Left kidney (tissue), 2 donors: Measurements from ENCODE around the gene RMI2. TPM values are rescaled to one million over a fixed set of nuclear protein-coding genes. Genes with fewer than 3 reads are reported as not detected.

Experiments used
- DNase-seq: peaks from one replicate; pipeline ENCODE4 v3.0.0-alpha.2; 2013
- polyA plus RNA-seq: library from polyadenylated mRNA; unstranded; fragments of 120-200 nt; gene quantifications from one replicate; pipeline ENCODE4 v1.2.1, GENCODE V29; 2013; ENCODE audit not compliant: insufficient read length

RMI2 gene
- polyA plus RNA-seq, 1 donor = 35.2 TPM

DNA sequence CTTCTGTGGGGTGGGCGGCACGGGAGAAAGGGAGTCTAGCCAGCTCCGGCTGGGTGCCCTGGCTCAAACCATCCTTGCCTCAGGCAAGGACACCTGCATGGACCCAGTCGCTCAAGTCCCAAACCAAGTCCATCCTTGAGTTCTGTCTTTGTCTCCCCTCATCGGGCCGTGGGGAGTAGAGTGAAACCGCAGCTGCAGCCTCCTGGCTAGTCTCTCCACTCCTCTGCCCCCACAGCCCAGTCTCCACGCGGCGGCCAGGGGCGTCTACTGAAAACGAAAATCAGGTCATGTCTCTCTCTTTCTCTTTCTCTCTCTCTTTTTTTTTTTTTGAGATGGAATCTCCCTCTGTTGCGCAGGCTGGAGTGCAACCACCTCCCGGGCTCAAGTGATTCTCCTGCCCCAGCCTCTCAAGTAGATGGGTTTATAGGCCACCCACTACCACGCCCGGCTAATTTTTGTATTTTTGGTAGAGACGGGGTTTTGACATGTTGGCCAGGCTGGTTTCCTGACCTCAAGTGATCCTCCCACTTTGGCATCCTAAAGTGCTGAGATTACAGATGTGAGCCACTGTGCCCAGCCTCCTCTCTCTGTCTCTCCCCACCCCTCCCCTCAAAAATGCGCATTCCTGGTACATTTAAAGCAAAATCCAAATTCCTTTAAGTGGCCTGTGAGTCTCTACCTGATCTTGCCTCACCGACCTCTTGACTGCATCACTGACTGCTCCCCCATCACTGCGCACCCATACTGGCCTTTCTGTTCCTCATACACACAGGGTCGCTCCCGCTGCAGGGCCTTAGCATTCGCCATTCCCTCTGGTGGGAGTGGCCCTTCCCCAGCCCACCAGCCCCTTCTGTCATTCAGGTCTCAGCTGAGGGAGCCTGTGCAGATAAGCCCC lies 17.7 kb upstream of the RMI2 start:
- no peak for DNase-seq

DNA sequence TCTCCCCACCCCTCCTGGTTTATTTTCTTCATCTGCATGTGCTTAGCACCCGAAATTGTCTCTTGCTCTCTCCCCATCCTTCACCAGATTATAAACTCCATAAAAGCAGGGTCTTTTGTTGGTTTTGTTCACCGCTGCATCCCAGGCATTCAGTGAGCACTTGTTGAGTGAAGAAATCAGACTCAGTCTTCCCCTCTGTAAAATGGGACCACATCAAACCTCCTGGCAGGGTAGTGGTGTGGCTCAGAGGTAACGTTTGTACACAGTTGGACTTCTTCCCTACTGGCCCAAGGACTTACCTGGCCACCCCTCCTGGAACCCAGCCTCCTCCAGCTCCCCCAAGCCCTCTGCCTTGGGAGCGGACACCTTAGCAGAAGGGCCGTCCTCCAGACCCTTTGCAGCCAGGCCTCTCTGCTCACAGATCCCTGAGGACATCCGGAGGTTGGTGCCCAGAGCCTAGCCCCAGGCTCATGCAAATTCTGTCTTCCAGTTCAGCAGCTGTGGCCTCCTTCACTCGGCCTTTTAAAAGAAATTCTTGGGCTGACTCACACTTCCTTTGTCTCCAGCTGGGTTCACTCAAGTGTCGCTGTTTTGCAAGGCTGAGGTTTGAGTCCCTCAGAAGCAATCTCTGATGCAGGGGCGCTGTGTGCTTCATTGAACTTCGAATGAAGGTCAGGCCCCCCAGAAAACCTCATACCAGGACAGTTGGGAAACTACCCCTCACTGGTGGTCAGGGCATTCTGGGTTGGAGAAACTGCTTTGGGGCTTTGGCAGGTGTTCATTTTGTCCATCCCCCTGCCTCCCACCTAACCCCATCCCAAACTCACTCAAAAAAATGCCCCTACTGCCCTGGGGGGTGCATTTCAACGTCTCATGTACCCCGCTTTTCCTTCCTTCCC lies 16.8 kb upstream of the RMI2 start:
- peak; percentile 92 for DNase-seq

GRCh38 chr16:11329071-11329491 lies 16.2 kb upstream of the RMI2 start:
- no peak for DNase-seq

DNA sequence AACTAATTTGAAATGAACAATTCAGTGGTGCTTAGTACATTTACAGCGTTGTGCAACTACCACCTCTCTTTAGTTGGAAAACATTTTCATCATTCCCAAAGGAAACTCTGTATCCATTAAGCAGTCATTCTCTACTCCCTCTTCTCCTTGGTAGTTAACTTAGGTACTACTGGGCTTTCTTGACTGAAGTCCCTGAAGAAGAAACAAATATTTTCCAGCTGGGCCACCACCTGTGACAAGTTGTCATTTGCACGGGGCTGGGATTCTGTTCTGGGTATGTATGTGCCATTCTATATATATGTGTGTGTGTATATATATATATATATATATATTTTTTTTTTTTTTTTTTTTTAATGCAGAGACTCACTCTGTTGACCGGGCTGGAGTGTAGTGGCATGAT lies 15.4 kb upstream of the RMI2 start:
- DNase-seq = no peak

GRCh38 chr16:11330526-11331237 lies 14.6 kb upstream of the RMI2 start:
- DNase-seq = no peak

DNA sequence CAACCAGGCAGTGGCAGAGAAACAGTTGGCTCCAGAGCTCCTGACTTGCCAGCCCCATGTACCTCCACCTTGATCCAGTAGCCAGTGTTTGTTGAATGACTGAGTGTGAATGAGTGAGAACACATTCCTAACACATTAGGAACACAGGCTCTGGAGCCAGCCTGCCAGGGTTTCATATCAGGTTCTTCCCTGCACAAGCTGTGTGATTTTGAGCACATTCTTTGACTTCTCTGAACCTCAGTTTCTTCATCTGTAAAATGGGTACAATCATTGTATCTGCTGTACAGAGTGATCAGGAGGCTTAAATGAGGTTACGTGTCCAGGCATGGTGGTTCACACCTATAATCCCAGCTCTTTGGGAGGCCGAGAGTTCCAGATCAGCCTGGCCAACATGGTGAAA lies 13.3 kb upstream of the RMI2 start:
- DNase-seq = no peak

- DNase-seq = no peak
These were observed 12.2 kb upstream of the RMI2 start for GRCh38 chr16:11333010-11333409.

DNA sequence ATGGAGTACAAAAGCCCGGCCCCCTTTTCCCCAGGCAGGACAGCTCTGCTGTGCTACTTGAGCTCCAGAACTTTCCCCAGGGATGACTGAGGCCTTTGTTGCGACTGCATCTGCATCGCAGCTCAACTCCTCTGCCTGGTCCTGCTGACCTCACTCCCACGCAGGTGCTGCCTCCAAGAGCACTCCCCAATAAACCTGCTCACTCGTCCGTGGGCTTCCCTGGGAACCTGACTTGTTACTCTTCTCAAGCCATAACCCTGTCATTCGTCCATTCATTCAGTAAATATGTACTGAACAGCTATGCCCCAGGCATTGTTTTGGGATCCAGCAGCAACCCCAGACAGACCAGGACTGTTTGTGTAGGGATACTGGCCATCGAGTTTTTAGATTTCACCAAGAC lies 11.6 kb upstream of the RMI2 start:
- DNase-seq = peak; percentile 66

GRCh38 chr16:11334831-11335404 lies 10.3 kb upstream of the RMI2 start:
- no peak for DNase-seq

GRCh38 chr16:11339075-11339474 lies 6.2 kb upstream of the RMI2 start:
- no peak for DNase-seq

- DNase-seq = no peak
These were observed 4.5 kb upstream of the RMI2 start for GRCh38 chr16:11340710-11341109.

DNA sequence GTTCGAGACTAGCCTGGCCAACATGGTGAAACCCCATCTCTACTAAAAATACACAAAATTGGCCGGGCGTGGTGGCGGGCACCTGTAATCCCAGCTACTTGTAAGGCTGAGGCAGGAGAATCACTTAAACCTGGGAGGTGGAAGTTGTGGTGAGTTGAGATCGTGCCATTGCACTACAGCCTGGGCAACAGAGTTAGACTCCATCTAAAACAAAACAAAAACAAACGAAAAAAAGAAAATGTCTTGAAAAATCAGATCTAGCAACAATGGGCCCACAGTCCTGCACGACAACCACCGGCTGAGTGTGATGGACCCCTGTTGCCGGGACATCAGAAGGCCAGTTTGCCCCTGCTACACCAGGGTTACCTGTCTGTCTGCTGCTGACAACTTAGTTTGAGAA lies 3.9 kb upstream of the RMI2 start:
- DNase-seq = no peak

DNA sequence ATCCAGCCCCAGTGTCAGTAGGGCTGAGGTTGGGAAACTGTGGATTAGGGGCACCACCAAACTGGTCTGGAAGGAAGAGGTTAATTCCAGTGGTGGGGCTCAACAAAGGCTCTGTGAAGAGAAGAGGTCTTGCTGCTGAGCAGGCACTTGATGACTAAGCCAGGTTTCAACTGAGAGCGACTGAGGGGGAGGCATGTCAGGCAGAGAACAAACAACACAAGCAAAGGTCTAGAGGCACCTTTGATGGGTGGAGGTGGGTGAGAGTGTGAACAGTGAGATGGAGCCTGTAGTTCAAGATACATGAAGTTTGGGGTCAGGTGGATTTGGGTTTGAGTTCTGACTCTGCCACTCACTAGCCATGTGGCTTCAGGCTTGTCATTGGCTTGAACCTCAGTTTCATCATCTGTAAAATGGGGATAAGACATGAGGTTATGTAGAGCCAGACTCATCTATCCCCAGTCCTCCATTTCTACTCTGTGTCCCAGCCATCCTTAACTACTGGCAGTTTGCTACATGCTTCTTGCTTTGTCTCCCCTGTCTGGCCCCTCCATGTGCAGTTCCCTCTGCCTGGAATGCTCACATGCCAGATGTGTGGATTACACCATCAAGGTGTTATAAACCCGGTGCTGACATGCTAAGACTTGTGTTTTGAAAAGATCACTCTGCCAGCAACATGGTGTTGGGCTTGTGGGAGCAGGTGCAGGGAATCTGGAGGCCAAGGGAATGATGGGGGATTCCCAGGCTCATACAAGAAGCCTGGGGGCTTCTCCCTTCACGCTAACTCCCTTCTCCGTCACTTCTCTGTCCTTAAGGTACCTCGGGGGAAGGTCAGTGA lies 3.0 kb upstream of the RMI2 start:
- no peak for DNase-seq

GRCh38 chr16:11346700-11347319 lies 1.6 kb downstream of the RMI2 start:
- DNase-seq = no peak

DNA sequence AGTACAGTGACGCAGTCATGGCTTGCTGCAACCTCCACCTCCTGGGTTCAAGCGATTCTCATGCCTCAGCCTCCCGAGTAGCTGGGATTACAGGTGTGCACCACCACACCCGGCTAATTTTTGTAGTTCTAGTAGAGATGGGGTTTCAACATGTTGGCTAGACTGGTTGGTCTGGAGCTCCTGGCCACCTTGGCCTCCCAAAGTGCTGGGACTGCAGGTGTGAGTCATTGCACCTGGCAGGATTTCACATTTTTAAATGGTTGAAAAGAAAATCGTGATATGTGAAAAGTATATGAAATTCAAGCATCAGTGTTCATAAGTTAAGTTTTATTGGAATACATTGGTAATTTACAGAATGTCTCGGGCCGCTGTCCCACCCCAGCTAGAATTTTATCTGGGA lies 2.6 kb downstream of the RMI2 start:
- DNase-seq = no peak

GRCh38 chr16:11348737-11349598 lies 3.7 kb downstream of the RMI2 start:
- no peak for DNase-seq

DNA sequence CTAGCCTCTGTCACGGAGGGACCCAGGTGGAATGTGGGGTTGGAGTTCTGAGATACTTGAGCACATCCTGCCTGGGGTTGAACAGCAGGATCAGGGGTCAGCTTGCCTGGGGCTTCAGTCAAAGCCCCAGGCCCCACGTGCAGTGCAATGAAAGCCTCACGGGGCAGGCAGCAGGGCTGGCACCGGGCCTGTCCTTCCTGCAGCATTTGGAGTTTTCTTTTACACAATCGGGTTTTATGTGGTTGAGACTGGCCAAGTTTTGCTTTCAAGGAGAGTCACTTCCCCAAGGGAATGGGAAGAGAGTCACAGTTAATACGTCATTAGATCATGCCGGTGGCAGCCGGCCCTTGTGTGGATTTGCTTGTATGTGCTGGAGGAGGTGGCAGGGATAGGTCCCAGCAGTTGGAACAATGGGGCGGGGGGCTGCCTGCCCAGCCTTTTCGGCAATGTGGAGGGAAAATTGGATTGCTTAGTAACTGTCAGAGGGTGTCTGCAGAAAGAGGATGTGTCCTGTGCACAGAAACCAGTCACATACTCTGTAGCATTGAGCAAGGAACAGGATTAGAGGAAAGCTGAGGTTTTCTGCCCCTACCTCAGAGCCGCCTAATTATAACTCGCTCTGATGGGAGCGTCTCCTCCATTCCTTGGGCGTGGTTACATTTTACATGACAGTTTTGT lies 4.5 kb downstream of the RMI2 start:
- no peak for DNase-seq

- no peak for DNase-seq
These were observed 5.3 kb downstream of the RMI2 start for GRCh38 chr16:11350519-11350918.

DNA sequence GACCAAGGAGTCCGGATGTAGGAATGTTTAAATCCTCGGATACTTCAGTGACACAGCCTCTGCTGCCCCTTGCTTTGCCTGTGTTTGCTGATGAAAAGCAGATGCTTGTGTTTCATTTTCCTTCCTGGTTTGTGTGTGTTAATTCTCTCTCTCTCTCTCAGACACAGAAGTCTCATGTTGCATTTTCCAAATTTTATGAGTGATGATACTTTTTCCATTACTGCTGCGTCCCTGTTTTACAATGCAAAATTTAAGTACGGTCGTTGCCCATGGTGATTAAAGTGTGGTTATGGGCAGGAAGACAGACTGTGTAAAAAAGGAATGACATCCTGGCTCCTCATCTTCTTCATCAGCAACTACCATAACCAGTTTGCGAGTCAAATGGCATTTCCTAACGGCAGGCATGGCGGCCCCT lies 5.7 kb downstream of the RMI2 start:
- DNase-seq = no peak
